B cell (primary cell): ENCODE measurements around the gene PSME3. TPM values are rescaled to one million over a fixed set of nuclear protein-coding genes. Genes with fewer than 3 reads are reported as not detected.

Experiments used
- ATAC-seq: fragments of 200-7000 bp; cut with Tn5 transposase; one replicate; pipeline ENCODE4 v1.10.0; 2021; ENCODE audit warnings: low read depth, mild to moderate bottlenecking, moderate number of reproducible peaks, moderate library complexity
- CTCF ChIA-PET: fragments of 350-600 bp; sonication (Branson Sonifier 250); formaldehyde crosslinking; loops from one replicate; lab custom pipeline; 2021; ENCODE audit warnings: antibody characterized with exemption, inconsistent platforms; lab: Charles Lee
- POLR2A ChIA-PET: fragments of 350-600 bp; sonication (Branson Sonifier 250); formaldehyde crosslinking; loops from one replicate; lab custom pipeline; 2021; ENCODE audit warnings: antibody characterized with exemption; lab: Charles Lee
- DNase-seq: peaks from one replicate; pipeline ENCODE4 v3.0.0; 2013
- H2AFZ ChIP-seq: 2 replicates; pipeline ENCODE4 v1.6.1; 2012; ENCODE audit warnings: mild to moderate bottlenecking, low read depth, low read length; ENCODE audit not compliant: insufficient read depth, poor library complexity, severe bottlenecking
- H3K27ac ChIP-seq, 2 donors: 1 replicate in 1 of 2; 2 replicates in 1 of 2; pipeline ENCODE4 v1.5.1; 2012 to 2013; ENCODE audit warnings: low read length in 2 of 2, mild to moderate bottlenecking in 2 of 2, moderate library complexity in 1 of 2
- H3K27me3 ChIP-seq, 4 experiments: fragments of 200-600 bp in 1 of 4; sonication (generic) in 1 of 4; replicated peaks in 1 of 4; 1 replicate in 2 of 4; 2 replicates in 2 of 4; pipeline versions ENCODE4 v1.6.1 to v1.7.0; 2013 to 2016; ENCODE audit warnings: low read length in 3 of 4, mild to moderate bottlenecking in 2 of 4, mixed read lengths in 1 of 4, moderate library complexity in 1 of 4; ENCODE audit not compliant: insufficient read depth in 4 of 4, control insufficient read depth in 3 of 4; ENCODE audit errors: control extremely low read depth in 1 of 4
- H3K36me3 ChIP-seq, 2 experiments: replicated peaks in 1 of 2; 1 replicate in 1 of 2; 2 replicates in 1 of 2; pipeline versions ENCODE4 v1.6.1 to v1.7.1; 2013; ENCODE audit warnings: low read length in 1 of 2; ENCODE audit not compliant: insufficient read depth in 2 of 2, control insufficient read depth in 1 of 2; ENCODE audit errors: control extremely low read depth in 1 of 2, extremely low read depth in 1 of 2
- H3K4me1 ChIP-seq, 2 donors: fragments of 200-600 bp in 1 of 2; sonication (generic) in 1 of 2; 1 replicate in 1 of 2; 2 replicates in 1 of 2; pipeline versions ENCODE4 v1.5.1 to v1.6.1; 2013 to 2017; ENCODE audit warnings: low read length in 2 of 2; ENCODE audit not compliant: control insufficient read depth in 2 of 2, insufficient read depth in 2 of 2
- H3K4me2 ChIP-seq: replicated peaks from 2 replicates; pipeline ENCODE3; 2012; ENCODE audit warnings: mild to moderate bottlenecking, low read depth, low read length; ENCODE audit not compliant: poor library complexity, severe bottlenecking
- H3K4me3 ChIP-seq, 5 experiments: fragments of 200-600 bp in 1 of 5; sonication (generic) in 1 of 5; 1 replicate in 3 of 5; 2 replicates in 2 of 5; pipeline versions ENCODE4 v1.5.1 to v1.7.0; 2011 to 2016; ENCODE audit warnings: low read length in 4 of 5, mild to moderate bottlenecking in 4 of 5, low read depth in 2 of 5, control low read depth in 1 of 5, moderate library complexity in 1 of 5; ENCODE audit not compliant: insufficient read depth in 1 of 5; ENCODE audit errors: control extremely low read depth in 1 of 5, extremely low read depth in 1 of 5
- H3K79me2 ChIP-seq: fragments of 200-600 bp; sonication (generic); one replicate; pipeline ENCODE4 v1.6.0; 2016; ENCODE audit warnings: low read length; ENCODE audit not compliant: control insufficient read depth, insufficient read depth
- H3K9ac ChIP-seq: fragments of 200-600 bp; sonication (generic); 2 replicates; pipeline ENCODE4 v1.6.1; 2017; ENCODE audit warnings: mild to moderate bottlenecking, low read length, moderate library complexity
- H3K9me3 ChIP-seq, 3 donors: one replicate each; pipeline versions ENCODE4 v1.6.1 to v1.7.1; 2013; ENCODE audit warnings: low read length in 2 of 3; ENCODE audit not compliant: control insufficient read depth in 2 of 3, insufficient read depth in 1 of 3; ENCODE audit errors: control extremely low read depth in 1 of 3
- H4K20me1 ChIP-seq: 2 replicates; pipeline ENCODE4 v1.6.0; 2012; ENCODE audit warnings: mild to moderate bottlenecking, low read length; ENCODE audit not compliant: insufficient read depth, control insufficient read depth, poor library complexity, severe bottlenecking
- H3K27ac Mint-ChIP-seq: one replicate; pipeline ENCODE4 v1.8.0; 2021; ENCODE audit warnings: mixed read lengths
- H3K27me3 Mint-ChIP-seq: one replicate; pipeline ENCODE4 v1.8.0; 2021; ENCODE audit warnings: mixed read lengths
- H3K4me1 Mint-ChIP-seq: one replicate; pipeline ENCODE4 v1.8.0; 2021; ENCODE audit warnings: mixed read lengths
- H3K4me3 Mint-ChIP-seq: one replicate; pipeline ENCODE4 v1.8.0; 2021; ENCODE audit warnings: mixed read lengths
- H3K9me3 Mint-ChIP-seq: one replicate; pipeline ENCODE4 v1.8.0; 2022; ENCODE audit warnings: mixed read lengths; ENCODE audit not compliant: insufficient read depth
- CTCF ChIP-seq: fragments of 200-600 bp; IDR thresholded peaks from one replicate; pipeline ENCODE4 v1.8.0; 2022; ENCODE audit warnings: antibody characterized with exemption, mild to moderate bottlenecking
- EZH2 ChIP-seq: IDR thresholded peaks from 2 replicates; pipeline ENCODE4 v1.6.1; 2012; ENCODE audit warnings: borderline replicate concordance, low read depth, mild to moderate bottlenecking, moderate library complexity, low read length; ENCODE audit not compliant: insufficient read depth, poor library complexity, severe bottlenecking
- WGBS: methylation state at CpG from one replicate; pipeline ENCODE4 v1.1.5; 2013; ENCODE audit warnings: missing lambda C conversion rate; ENCODE audit not compliant: insufficient coverage; 5-methylcytosine and 5-hydroxymethylcytosine counted together
- intact Hi-C: fragments of 100-400 bp; cut with micrococcal nuclease; formaldehyde crosslinking; loops from one replicate; pipeline ENCODE4 v1.10.0; 2022
- polyA plus RNA-seq: library from polyadenylated mRNA; depleted of rRNA; stranded (reverse); fragments of >200 nt; gene quantifications from 2 replicates; pipeline ENCODE4 v1.2.3, GENCODE V29; 2012
- total RNA-seq, 2 donors: library from RNA; stranded (reverse); fragments of 120-200 nt in 1 of 2; gene quantifications; 1 replicate in 1 of 2; 2 replicates in 1 of 2; pipeline versions ENCODE4 v1.2.3 to v1.2.4, GENCODE V29; 2013 to 2022

Gene PSME3
- total and polyA plus RNA-seq, 2 donors (not counting 1 experiment from before 2014, with no cell fraction given) = 43.4 to 76.2 TPM

GRCh38 chr17:42866216-42866615 lies 33.0 kb downstream of the PSME3 start:
- no peak overlapping the region for H3K4me3 Mint-ChIP-seq
- Histone ChIP-seq H3K79me2 (no peaks in the 10 kb centered on the region), H3K4me2 (no peak overlapping the region), H2AFZ (no peak overlapping the region), H3K4me3 (no peak overlapping the region), H4K20me1 (no peaks in the 10 kb centered on the region), H3K9me3 (peaks cover 0 to 5% (median 4%) of the 10 kb centered on the region in 3 donors), H3K4me1 (no peaks in the 10 kb centered on the region), H3K27ac (no peak overlapping the region), H3K27me3 (peaks cover 0 to 11% (median 0%) of the 10 kb centered on the region in 4 experiments), H3K36me3 (no peaks in the 10 kb centered on the region), H3K9ac (no peak overlapping the region)
- intact Hi-C loops = no loop called here
- peaks cover 21% of the 10 kb centered on the region for H3K27me3 Mint-ChIP-seq
- no peak overlapping the region for H3K27ac Mint-ChIP-seq
- CTCF ChIA-PET = no interaction called here
- DNase-seq (no peak), ATAC-seq (no peak)
- no peaks in the 10 kb centered on the region for H3K4me1 Mint-ChIP-seq
- H3K9me3 Mint-ChIP-seq = no peaks in the 10 kb centered on the region
- POLR2A ChIA-PET = no interaction called here
- TF ChIP-seq EZH2 (no peak), CTCF (no peak)
- 83% methylated on average over 4 of the region's 4 CpGs for WGBS

GRCh38 chr17:42866631-42867575 lies 33.7 kb downstream of the PSME3 start:
- Histone ChIP-seq H3K9me3 (peaks cover 0 to 5% (median 4%) of the 10 kb centered on the region in 3 donors), H3K27me3 (peaks cover 0 to 11% (median 0%) of the 10 kb centered on the region in 4 experiments), H3K9ac (no peak overlapping the region), H3K36me3 (no peaks in the 10 kb centered on the region), H3K4me1 (no peaks in the 10 kb centered on the region), H2AFZ (no peak overlapping the region), H3K27ac (no peak overlapping the region), H4K20me1 (no peaks in the 10 kb centered on the region), H3K4me3 (no peak overlapping the region), H3K79me2 (no peaks in the 10 kb centered on the region), H3K4me2 (no peak overlapping the region)
- Mint-ChIP-seq H3K4me1 (no peaks in the 10 kb centered on the region), H3K4me3 (no peak overlapping the region), H3K9me3 (no peaks in the 10 kb centered on the region), H3K27ac (no peak overlapping the region), H3K27me3 (peaks cover 27% of the 10 kb centered on the region)
- no peak for DNase-seq
- 81% methylated on average over 4 of the region's 12 CpGs for WGBS
- TF ChIP-seq CTCF (no peak), EZH2 (no peak)
- POLR2A ChIA-PET = no interaction called here
- CTCF ChIA-PET = no interaction called here
- intact Hi-C loops = no loop called here
- ATAC-seq = no peak
